Sigmoid colon (tissue), 7 donors: ENCODE measurements around the gene MAML3. TPM values are rescaled to one million over a fixed set of nuclear protein-coding genes. Genes with fewer than 3 reads are reported as not detected.

ENCODE experiments used
- DNase-seq: peaks from one replicate; pipeline ENCODE4 v3.0.0-alpha.2; 2019
- H3K27ac ChIP-seq, 4 donors: fragments of 200-600 bp; sonication (generic); one replicate each; pipeline ENCODE4 v1.5.1; 2016 to 2019; ENCODE audit warnings: mild to moderate bottlenecking in 1 of 4
- H3K27me3 ChIP-seq, 3 donors: fragments of 200-600 bp; sonication (generic); one replicate each; pipeline ENCODE4 v1.5.1; 2019; ENCODE audit warnings: mild to moderate bottlenecking in 1 of 3
- H3K36me3 ChIP-seq, 4 donors: fragments of 200-600 bp; sonication (generic); one replicate each; pipeline ENCODE4 v1.5.1; 2016 to 2019
- H3K4me1 ChIP-seq, 4 donors: fragments of 200-600 bp; sonication (generic); one replicate each; pipeline ENCODE4 v1.5.1; 2017 to 2019
- H3K4me3 ChIP-seq, 4 donors: fragments of 200-600 bp; sonication (generic); one replicate each; pipeline ENCODE4 v1.5.1; 2017 to 2019; ENCODE audit warnings: mild to moderate bottlenecking in 2 of 4, moderate library complexity in 1 of 4
- H3K9me3 ChIP-seq, 4 donors: fragments of 200-600 bp in 3 of 4; sonication (generic) in 3 of 4; one replicate each; pipeline versions ENCODE4 v1.5.1 to v1.6.1; 2013 to 2019
- CTCF ChIP-seq, 4 experiments: fragments of 450-650 bp in 3 of 4; fragments of 200-600 bp in 1 of 4; IDR thresholded peaks; one replicate each; pipeline ENCODE4 v1.5.1; 2016 to 2019; ENCODE audit warnings: antibody characterized with exemption in 4 of 4, mild to moderate bottlenecking in 3 of 4, moderate library complexity in 2 of 4
- EP300 ChIP-seq, 4 donors: sonication (generic); formaldehyde crosslinking; IDR thresholded peaks; one replicate each; pipeline ENCODE4 v1.6.1; 2017; ENCODE audit warnings: antibody characterized with exemption in 4 of 4
- POLR2A ChIP-seq, 2 donors: fragments of 450-650 bp; IDR thresholded peaks; one replicate each; pipeline ENCODE4 v1.6.1; 2016; ENCODE audit warnings: antibody characterized with exemption in 2 of 2, mild to moderate bottlenecking in 2 of 2, moderate library complexity in 2 of 2
- POLR2AphosphoS5 ChIP-seq, 4 donors: sonication (generic); formaldehyde crosslinking; IDR thresholded peaks; one replicate each; pipeline ENCODE4 v1.6.1; 2017; ENCODE audit warnings: antibody characterized with exemption in 4 of 4
- WGBS, 2 donors: extraction: QIAGEN DNeasy Blood & Tissue Kit; methylation state at CpG; one replicate each; pipeline ENCODE4 v1.1.7; 2013; 5-methylcytosine and 5-hydroxymethylcytosine counted together
- intact Hi-C: fragments of 100-400 bp; cut with DNase I; formaldehyde crosslinking; loops from one replicate; pipeline ENCODE4 v1.15.1; 2023
- polyA plus RNA-seq, 3 donors: library from polyadenylated mRNA; stranded (reverse); fragments of 200-250 nt; gene quantifications; one replicate each; pipeline ENCODE4 v1.2.3, GENCODE V29; 2013
- total RNA-seq, 4 donors: library from RNA; depleted of rRNA; stranded (reverse); fragments of >200 nt; gene quantifications; one replicate each; pipeline ENCODE4 v1.1.0, GENCODE V29; 2016
- donor health status: healthy with polysubstance abuse.
- donor health status: Bipolar disorder and iron deficiency.
- donor health status: healthy.

The MAML3 gene
- total and polyA plus RNA-seq, 7 donors = 3.5 to 16.3 (median 5.4) TPM

GRCh38 chr4:139781066-139781465 is 372.9 kb downstream of the MAML3 start:
- Histone ChIP-seq H3K27me3 (no peaks in the 10 kb centered on the region), H3K4me1 (no peaks in the 10 kb centered on the region), H3K27ac (no peak overlapping the region), H3K9me3 (no peaks in the 10 kb centered on the region), H3K4me3 (no peak overlapping the region), H3K36me3 (no peaks in the 10 kb centered on the region)
- intact Hi-C loops = no loop called here
- TF ChIP-seq EP300 (IDR thresholded peaks at IDR 0.05) (no peak), CTCF (IDR thresholded peaks at IDR 0.05) (no peak), POLR2A (IDR thresholded peaks at IDR 0.05) (no peak), POLR2AphosphoS5 (IDR thresholded peaks at IDR 0.05) (no peak)
- DNase-seq = no peak
- 72 to 76% methylated on average over 3 of the region's 3 CpGs for WGBS, 2 donors

GRCh38 chr4:139779691-139780090 is 374.3 kb downstream of the MAML3 start:
- DNase-seq = no peak
- TF ChIP-seq EP300 (IDR thresholded peaks at IDR 0.05) (no peak), POLR2A (IDR thresholded peaks at IDR 0.05) (no peak), POLR2AphosphoS5 (IDR thresholded peaks at IDR 0.05) (no peak), CTCF (IDR thresholded peaks at IDR 0.05) (no peak)
- Histone ChIP-seq H3K4me3 (no peak overlapping the region), H3K4me1 (no peaks in the 10 kb centered on the region), H3K36me3 (no peaks in the 10 kb centered on the region), H3K27me3 (no peaks in the 10 kb centered on the region), H3K27ac (no peak overlapping the region), H3K9me3 (no peaks in the 10 kb centered on the region)
- WGBS, 2 donors = 94 to 96% methylated on average over 9 of the region's 9 CpGs
- intact Hi-C loops = no loop called here

- Histone ChIP-seq H3K9me3 (no peaks in the 10 kb centered on the region), H3K27me3 (no peaks in the 10 kb centered on the region), H3K27ac (no peak overlapping the region), H3K4me3 (no peak overlapping the region), H3K36me3 (no peaks in the 10 kb centered on the region), H3K4me1 (no peaks in the 10 kb centered on the region)
- no peak for TF ChIP-seq CTCF (IDR thresholded peaks at IDR 0.05)
- no peak for TF ChIP-seq EP300 (IDR thresholded peaks at IDR 0.05)
- no peak for TF ChIP-seq POLR2AphosphoS5 (IDR thresholded peaks at IDR 0.05)
- no peak for TF ChIP-seq POLR2A (IDR thresholded peaks at IDR 0.05)
- intact Hi-C loops = no loop called here
- no peak for DNase-seq
- WGBS, 2 donors = 96% methylated on average over 3 of the region's 3 CpGs
Observed at GRCh38 chr4:139777757-139778156, 376.2 kb downstream of the MAML3 start.

GRCh38 chr4:139776235-139776634 is 377.7 kb downstream of the MAML3 start:
- WGBS, 2 donors = 78 to 86% methylated on average over 4 of the region's 4 CpGs
- H3K9me3 ChIP-seq = no peaks in the 10 kb centered on the region
- no peak for TF ChIP-seq EP300 (IDR thresholded peaks at IDR 0.05)
- TF ChIP-seq POLR2A (IDR thresholded peaks at IDR 0.05) = no peak
- no peak for TF ChIP-seq CTCF (IDR thresholded peaks at IDR 0.05)
- no peak for TF ChIP-seq POLR2AphosphoS5 (IDR thresholded peaks at IDR 0.05)
- no peak for DNase-seq
- no peaks in the 10 kb centered on the region for H3K36me3 ChIP-seq
- intact Hi-C loops = no loop called here
- H3K27me3 ChIP-seq = no peaks in the 10 kb centered on the region
- no peaks in the 10 kb centered on the region for H3K4me1 ChIP-seq
- no peak overlapping the region for H3K27ac ChIP-seq
- no peak overlapping the region for H3K4me3 ChIP-seq

GRCh38 chr4:139774759-139775487 is 379.1 kb downstream of the MAML3 start:
- H3K27me3 ChIP-seq = no peaks in the 10 kb centered on the region
- intact Hi-C loops = no loop called here
- no peaks in the 10 kb centered on the region for H3K36me3 ChIP-seq
- DNase-seq = no peak
- H3K4me3 ChIP-seq = no peak overlapping the region
- no peaks in the 10 kb centered on the region for H3K4me1 ChIP-seq
- H3K27ac ChIP-seq = no peak overlapping the region
- WGBS, 2 donors = 17 to 60% methylated on average over 6 of the region's 6 CpGs
- H3K9me3 ChIP-seq = no peaks in the 10 kb centered on the region
- TF ChIP-seq EP300 (IDR thresholded peaks at IDR 0.05) (no peak), POLR2A (IDR thresholded peaks at IDR 0.05) (no peak), CTCF (IDR thresholded peaks at IDR 0.05) (no peak), POLR2AphosphoS5 (IDR thresholded peaks at IDR 0.05) (no peak)
